HG02642 (cell line): ENCODE measurements around the gene ASIC1.

Experiments used
- ATAC-seq: cut with Tn5 transposase; IDR thresholded peaks from one replicate; pipeline ENCODE4 v1.9.1; 2021; ENCODE audit warnings: mild to moderate bottlenecking; ENCODE audit not compliant: unreplicated experiment, poor library complexity

ASIC1 gene

DNA sequence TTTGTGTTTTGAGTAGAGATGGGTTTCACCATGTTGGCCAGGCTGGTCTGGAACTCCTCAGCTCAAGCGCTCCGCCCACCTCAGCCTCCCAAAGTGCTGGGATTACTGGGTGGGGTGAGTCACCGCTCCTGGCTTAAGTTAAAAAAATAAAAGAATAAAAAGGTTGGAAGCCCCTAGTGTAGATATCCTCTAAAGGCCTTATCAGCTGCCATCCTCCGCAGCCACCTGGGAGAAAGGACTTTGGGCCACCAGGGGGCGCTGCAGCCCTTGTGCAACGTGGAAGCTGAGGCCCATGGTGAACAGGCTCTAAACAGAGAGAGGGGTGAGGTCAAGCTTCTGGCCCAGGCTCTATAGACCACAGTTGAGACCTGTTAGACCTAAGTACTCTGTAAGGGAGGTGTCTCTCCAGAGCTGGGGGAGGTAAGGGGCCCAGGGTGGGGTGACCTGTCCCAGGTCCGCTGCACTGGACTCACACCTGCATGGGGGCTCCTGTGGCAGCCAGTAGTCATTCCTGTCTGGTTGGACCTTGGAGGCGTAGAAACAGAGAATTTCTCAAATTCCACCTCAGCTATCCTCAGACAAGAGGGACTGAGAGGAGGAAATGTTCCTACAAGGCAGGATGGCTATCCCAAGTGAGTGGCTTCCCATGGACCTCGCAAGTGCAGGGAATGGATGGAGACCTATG is 18.1 kb upstream of the ASIC1 start:
- ATAC-seq, result no peak

- ATAC-seq, result no peak
Observed at GRCh38 chr12:50040657-50041056, 16.7 kb upstream of the ASIC1 start.

DNA sequence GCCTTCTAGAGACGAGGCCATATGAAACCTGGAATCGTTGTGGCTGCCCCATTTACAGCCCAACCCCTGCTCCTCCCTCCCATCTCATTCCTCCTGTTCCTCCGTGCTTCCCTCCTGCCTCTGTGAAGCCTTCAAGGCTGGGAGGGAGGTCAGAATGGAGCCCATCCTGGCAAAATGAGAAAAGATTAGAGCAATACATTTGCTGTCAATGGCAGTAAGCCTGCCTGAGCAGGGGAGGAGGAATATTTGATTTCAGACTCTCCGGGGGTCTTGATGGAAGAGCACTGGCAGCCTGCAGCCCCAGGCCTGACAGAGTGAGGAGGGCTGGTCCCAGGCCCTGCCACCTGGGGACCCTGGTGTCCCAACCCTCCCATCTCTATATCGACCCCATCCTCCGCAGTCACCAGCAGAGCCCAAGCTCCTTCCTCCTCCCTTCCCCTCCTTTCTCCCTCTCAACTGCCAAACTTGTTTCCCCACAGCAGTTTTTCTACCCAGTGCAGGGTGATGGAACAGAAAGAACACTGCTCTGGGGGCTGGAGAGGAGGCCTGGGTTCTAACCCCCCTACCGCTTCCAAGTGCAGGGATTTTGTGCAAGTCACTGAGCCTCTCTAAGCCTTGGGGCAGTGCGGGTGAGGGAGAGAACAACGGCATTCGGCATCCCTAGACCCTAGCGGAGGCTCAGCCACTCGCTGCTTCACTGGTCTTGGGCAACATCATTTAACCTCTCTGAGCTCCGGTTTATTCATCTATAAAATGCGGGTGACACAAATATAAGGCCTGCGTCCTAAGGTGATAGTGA is 16.1 kb upstream of the ASIC1 start:
- no peak for ATAC-seq

DNA sequence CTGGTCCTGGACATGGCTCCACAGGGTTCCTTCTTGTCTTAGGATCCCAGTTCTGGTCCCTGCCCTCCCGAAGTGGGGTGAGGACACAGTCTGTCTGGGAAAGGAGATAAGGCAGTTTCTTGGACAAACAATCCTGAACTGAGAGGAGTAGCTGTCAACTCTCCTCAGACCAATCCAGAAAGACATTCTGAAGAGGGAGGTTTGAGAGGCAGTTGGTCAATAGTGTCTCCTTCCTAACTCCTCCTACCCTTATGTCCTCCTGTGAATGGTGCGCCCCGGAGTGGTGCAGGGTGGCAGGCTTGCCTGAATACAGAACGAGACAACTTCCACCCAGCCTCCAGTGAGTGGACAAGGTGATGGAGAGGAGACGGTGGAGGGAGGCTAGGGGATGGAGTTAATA is 15.4 kb upstream of the ASIC1 start:
- ATAC-seq, result no peak

DNA sequence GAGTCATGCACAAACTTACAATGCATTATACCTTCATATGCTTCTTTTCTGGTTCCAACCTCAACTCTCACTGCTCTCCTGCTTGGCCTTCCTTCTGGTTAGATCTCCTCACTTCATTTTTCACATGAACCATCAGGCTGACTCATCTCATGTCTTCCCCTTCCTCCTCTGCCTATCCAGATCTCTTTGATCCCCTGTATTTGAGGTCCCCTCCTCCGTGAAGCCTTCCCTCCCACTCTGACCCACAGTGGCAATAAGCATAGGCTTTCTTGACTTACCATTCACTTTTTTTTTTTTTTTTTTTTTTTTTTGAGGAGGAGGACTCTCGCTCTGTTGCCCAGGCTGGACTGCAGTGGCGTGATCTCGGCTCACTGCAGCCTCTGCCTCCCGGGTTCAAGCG is 14.7 kb upstream of the ASIC1 start:
- ATAC-seq, result no peak

- ATAC-seq, result no peak
Observed at GRCh38 chr12:50043308-50043707, 14.1 kb upstream of the ASIC1 start.

DNA sequence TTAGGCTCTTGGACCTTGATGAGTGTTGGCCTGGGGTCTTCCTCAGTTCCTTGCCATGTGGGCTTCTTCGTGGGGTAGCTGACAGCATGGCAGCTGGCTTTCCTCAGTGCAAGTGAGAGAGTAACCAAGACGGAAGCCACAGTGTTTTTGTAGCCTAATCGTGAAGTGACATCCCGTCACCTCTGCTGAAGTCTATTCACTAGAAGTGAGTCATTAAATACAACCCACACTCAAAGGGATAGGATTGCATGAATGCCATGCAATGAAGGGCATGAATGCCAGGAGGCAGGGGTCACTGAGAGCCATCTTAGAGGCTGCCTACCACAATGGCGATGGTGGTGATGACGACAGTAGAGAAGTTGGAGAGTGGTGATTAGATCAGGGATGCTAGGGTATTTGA is 13.5 kb upstream of the ASIC1 start:
- no peak for ATAC-seq

DNA sequence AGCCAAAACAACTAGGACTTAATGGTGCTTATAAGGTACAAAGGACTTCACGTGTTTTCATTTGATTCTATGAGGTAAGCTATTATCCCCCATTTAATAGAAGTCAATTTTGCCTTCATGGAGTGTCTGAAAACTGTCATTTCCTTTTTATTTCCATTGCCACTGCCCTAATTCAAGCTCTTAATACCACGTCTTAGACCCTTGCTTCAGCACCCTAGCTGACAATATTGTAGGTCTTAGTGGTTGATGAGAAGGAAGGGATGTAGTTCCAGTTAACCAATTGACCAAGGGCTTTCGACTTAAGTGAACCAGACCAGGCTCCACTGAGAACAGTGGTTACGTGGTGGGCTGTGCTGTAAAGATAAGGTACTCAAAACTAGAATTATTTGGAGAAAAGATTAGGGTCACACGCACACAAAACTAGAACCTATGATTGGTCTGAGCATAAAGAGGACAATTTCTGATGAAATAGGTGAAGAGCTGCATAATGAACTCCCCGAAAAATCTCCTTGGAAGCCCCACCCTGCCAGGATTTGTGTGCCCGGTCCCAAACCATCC is 9.6 kb upstream of the ASIC1 start:
- no peak for ATAC-seq

DNA sequence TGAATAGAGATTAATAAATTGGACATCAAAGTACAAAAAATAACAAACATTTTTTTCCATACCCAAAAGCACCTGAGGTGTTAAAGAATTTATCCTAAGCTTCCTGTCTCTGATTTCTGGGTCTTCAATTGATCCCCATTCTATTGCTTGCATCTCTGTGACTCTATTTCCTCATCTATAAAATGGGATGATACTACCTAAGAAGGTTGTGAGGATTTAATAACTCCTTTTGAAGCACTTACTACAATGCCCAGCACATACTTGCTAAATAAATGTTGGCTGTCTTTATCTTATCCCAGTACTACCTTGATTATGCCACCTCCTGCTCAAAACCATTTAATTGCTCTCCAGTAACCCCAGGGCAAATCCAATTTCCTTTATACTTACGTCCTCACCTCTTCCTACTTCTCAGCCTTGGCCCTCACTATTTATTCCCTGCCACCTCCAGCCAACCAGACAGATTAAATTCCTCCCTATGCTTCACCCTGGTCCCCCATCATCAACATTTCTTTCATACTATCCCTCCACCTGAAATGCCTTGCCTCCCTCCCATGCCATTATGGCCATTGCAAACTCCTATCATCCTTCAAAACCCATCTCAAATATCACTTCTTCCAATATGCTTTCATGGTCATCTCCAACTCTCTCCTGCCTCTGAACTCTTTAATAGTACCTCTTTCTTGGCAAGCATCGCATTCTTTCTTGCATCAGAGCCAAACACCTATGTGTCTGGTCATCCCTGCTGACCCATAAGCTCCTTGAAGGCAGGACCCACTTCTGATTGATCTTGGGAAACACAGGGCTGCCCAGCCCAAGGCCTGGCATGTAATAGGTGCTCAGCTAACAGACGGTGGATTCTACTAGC is 7.9 kb upstream of the ASIC1 start:
- no peak for ATAC-seq

DNA sequence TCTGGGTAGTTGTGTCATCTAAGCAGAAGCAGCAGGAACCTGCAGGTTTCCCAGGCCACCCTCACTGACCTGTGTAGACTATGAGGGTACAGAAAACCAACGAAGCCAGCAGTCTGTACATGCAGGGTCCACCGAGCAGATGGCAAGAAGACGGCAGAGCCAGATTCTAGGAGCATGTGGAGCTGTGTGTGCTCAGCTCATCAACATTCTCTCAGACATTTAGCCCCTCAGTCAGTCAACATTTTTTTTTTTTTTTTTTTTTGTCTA is 7.3 kb upstream of the ASIC1 start:
- ATAC-seq, result no peak

DNA sequence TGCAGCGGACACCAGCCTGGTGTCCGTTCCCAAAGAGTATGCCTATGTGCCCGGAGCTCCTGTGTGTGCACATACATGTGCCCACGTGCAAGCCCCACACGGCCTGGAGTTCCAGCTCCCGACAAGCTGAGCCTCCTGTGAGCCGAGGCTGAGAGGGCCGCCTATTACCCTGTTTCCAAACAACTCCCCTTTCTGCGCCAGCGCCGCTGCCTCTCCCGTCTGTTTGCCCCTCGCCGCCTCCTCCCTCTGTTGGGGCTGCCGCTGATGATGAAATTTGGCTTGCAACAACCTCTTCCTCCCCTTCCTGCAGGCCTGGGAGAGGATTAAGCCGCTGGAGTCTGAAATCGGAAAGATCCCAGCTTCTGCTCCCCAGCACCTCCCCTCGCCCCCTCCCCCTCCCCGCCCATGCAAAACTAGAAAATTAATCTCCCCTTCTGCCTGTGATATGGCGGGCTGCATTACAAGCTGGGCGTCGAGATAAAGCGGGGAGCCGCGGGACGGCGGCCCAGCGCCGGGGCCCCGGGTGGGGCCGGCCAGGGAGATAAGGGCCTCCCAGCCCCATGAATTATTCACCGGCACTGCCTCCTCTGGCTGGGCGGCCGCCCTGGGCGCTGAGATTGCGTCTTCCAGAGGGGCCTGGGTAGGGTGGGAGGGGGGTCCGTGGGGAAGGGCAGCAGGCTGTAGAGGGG is 6.8 kb upstream of the ASIC1 start:
- ATAC-seq, result no peak

- no peak for ATAC-seq
Observed at GRCh38 chr12:50051101-50051806, 6.1 kb upstream of the ASIC1 start.

- ATAC-seq, result no peak
Observed at GRCh38 chr12:50052544-50052943, 4.9 kb upstream of the ASIC1 start.

GRCh38 chr12:50052964-50053363 is 4.4 kb upstream of the ASIC1 start:
- no peak for ATAC-seq

DNA sequence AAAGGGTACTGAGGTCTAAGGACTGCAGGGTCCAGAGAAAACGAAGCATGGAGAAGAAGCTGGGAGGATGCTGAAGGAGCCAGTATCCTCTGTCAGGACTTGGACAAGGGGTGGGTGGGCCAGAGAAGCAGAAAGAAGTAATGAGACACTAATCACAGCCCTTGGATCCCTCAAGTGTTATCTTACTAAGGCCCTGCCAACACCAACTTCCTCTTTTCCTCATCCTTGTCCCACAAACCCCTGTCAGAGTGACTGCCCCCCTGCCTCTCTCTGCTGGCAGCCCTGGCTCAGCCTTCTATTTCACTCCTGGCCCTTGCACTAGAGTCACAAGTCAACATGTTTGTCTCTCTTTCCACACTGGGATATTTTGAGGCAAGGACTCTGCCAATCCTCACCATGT is 3.8 kb upstream of the ASIC1 start:
- ATAC-seq, result no peak

DNA sequence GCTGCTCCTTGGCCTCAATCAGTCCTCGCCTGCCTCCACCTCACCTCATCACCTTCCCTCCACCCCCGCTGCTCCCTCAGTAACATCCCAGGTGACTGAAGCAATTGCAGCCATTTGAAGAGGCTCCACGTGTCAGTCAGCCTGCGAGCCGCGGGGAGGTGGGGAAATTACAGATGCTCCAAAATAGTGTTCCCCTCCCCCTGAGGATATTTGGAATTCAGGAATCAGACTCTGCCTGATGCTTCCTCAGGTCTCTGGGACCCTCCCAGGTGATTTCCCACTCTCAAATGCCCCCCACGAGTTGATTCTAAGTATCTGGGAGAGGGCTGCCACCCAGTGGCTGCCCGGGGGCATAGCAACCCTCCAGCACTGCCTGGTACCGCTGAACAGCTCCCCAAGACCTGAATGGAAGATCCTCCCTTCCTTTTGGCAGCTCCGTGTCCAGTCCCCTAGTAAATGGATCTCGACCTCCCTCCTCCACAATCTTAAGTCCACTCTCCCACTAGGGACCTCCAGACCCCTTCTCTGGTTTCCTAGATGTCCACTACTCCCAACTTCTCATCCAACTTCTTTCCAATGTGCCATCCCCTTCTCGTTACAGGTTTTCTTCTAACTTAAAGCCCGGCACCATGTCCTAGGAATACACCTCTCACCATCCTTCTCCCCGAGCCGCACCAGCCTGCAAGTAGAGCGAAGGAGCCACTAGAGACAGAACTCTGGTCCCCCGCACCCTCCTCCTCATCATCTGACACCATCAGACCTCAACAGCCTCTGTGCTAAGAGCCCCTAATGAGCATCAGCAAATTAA is 1.4 kb upstream of the ASIC1 start:
- no peak for ATAC-seq

DNA sequence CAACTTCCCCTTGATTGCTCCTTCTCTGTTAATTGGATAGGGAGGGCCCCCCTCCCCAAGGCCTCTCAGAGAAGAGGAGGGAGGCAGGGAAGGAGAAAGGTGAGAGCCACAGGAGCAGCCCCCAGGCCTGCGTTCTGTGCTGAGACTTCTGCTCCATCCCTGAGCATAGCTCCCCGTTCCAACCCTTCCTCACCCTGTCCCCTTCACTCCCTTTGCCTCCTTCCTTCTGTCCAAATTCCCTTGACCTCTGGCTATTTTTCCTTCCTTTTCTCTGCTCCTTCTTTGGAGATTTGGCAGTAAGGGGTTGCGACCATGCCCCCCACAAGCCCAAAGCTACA is 788 bp upstream of the ASIC1 start:
- no peak for ATAC-seq

GRCh38 chr12:50057896-50058670 is 687 bp downstream of the ASIC1 start:
- ATAC-seq, result no peak
